Dermis microvascular lymphatic vessel endothelial cell (primary cell): ENCODE measurements around the gene TOLLIP. TPM values are rescaled to one million over a fixed set of nuclear protein-coding genes. Genes with fewer than 3 reads are reported as not detected.
"Not testable (repeated sequence)": the region's sequence is repeated elsewhere in the genome, so short reads cannot be mapped to it uniquely, and the experiment has no call there.

Experiments
- DNase-seq, 2 donors: peaks; one replicate each; pipeline versions ENCODE4 v3.0.0 to v3.0.0-alpha.2; 2010; ENCODE audit warnings: low read depth in 2 of 2
- total RNA-seq: library from RNA; depleted of rRNA; stranded (reverse); fragments of >200 nt; gene quantifications from 2 replicates; pipeline ENCODE4 v1.2.1, GENCODE V29; 2014

TOLLIP gene
- 16.6 and 34.5 TPM in 2 replicates for total RNA-seq

- DNase-seq: peak; percentile 78 to 92
Measured at GRCh38 chr11:1309498-1310317, at the start of gene TOLLIP. TOLLIP (minus strand) TSS chr11:1309632; CDS start chr11:1309498, 134 bp downstream.

GRCh38 chr11:1358931-1359330, 49.5 kb upstream of the TOLLIP start:
- not testable (repeated sequence) for DNase-seq

DNA sequence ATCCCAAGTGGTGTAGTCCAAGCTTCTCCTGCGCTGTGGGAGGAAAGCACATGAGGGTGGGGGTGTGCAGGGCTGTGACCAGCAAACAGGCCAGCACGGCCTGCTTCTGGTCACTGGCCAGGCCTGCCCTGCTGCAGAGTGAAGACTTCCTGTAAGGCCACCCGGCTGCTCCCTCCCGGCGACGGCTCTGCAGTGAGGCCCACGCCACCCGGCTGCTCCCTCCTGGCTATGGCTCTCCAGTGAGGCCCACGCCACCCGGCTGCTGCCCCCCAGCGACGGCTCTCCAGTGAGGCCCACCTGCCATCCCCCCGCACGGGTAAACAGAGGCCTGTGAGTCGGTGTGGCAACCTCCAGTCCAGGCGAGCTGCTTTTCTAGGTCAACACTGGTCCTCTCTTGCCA, 48.9 kb upstream of the TOLLIP start:
- peak in 1 of 2 donors; percentile 38 for DNase-seq

DNA sequence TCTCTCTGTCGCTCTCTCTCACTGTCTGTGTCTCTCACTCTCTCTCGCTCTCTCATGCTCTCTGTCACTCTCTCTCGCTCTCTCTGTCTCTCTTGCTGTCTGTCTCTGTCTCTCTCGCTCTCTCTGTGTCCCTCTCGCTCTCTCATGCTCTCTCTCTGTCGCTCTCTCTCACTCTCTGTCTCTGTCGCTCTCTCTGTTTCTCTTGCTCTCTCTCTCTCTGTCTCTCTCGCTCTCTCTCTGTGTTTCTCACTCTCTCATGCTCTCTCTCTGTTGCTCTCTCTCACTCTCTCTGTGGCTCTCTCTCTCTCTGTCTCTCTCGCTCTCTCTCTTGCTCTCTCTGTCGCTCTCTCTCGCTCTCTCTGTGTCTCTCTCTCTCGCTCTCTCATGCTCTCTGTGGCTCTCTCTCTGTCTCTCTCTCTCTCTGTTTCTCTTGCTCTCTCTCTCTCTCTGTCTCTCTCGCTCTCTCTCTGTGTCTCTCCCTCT, 47.1 kb upstream of the TOLLIP start:
- DNase-seq: no peak

GRCh38 chr11:1356007-1356435, 46.6 kb upstream of the TOLLIP start:
- no peak for DNase-seq

DNA sequence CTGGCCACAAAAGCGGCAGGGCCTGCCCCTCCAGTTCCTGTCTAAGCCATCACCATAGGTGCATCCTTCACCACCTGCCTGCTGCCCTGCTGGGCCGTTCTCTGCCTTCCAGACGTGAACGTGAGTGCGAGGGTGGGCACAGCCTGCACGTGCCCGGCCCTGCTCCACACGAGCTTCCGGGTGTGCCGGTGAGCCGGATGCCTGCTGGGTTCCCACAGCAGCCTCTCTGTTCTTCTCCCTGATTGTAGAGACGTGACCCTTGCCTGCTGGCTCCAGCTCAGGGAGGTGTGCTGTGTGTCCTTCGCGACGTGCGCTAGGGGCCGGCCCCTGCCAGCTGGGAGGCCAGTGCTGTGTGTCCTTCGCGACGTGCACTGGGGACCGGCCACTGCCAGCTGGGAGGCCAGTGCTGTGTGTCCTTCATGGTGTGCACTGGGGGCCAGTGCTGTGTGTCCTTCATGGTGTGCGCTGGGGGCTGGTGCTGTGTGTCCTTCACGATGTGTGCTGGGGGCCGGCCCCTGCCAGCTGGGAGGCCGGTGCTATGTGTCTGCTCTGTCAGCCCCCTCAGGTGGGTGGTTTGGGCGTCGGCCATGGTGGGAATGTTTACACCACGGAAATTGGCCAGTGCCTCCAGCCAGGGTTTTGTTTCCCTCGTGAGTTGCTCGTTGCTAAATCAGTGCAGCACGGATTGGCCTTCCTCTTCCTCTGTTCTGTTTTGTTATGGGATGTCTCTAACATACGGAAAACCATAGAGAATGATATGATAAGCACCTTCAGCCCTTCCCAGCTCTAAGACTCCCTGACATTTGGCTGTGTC, 44.9 kb upstream of the TOLLIP start:
- no peak for DNase-seq

- no peak for DNase-seq
Measured at GRCh38 chr11:1353383-1354124, 44.1 kb upstream of the TOLLIP start.

DNA sequence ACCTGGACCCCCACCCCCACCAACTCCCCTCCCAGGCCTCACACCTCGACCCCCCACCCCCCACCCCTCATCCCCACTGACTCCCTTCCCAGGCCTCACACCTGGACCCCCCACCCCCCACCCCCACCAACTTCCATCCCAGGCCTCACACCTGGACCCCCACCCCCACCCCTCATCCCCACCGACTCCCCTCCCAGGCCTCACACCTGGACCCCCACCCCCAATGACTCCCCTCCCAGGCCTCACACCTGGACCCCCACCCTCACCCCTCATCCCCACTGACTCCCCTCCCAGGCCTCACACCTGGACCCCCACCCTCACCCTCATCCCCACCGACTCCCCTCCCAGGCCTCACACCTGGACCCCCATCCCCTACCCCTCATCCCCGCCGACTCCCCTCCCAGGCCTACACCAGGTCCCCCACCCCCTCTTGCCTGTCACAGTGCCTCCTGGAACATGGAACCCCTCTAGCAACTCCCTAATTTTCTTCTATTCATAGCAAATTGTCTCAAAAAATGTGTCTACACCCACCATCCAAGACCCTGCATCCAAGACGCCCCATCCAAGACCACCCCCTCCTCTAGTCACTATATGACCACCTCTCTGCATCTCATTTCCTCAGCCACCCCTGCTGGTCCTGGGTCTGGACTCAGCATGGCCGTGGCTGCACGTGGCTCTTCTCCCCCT, 43.4 kb upstream of the TOLLIP start:
- no peak for DNase-seq

GRCh38 chr11:1351278-1351937, 42.0 kb upstream of the TOLLIP start:
- DNase-seq: no peak

GRCh38 chr11:1350086-1350725, 40.8 kb upstream of the TOLLIP start:
- no peak for DNase-seq

DNA sequence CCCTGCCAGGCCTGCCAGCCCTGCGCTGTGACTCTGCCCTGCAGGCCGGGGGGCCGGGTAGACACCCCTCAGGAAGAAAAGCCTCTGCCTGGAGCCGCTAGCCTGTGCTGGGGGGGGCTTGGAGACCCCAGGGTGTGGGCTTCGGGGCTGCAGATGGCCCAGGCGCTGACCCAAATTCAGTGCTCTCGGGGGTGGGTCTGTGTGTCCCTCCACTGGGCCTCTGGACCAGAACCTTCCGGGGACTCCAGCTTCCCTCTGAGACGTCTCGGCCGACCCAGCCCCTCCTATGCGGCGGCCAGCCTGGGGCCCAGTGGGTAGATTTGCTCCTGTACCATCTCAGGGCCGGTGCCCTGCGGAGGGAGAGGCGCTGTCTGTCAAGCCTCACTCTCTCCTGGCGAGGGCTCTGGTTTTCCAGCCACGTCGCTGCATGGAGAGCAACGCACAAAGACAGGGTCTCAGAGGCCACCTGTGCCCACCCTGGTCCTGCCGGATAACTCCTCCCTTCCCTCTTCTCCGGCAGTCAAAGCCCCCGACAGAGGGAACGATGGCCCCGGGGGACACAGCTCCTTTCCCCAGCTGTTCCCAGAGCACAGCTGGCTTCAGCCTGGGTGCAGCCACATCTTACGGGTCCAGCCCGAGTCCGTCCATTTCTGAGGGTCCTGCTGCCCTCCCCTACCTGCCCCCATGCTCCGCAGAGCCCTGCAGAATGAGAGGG, 40.1 kb upstream of the TOLLIP start:
- DNase-seq: no peak

GRCh38 chr11:1348796-1349326, 39.4 kb upstream of the TOLLIP start:
- no peak for DNase-seq

DNA sequence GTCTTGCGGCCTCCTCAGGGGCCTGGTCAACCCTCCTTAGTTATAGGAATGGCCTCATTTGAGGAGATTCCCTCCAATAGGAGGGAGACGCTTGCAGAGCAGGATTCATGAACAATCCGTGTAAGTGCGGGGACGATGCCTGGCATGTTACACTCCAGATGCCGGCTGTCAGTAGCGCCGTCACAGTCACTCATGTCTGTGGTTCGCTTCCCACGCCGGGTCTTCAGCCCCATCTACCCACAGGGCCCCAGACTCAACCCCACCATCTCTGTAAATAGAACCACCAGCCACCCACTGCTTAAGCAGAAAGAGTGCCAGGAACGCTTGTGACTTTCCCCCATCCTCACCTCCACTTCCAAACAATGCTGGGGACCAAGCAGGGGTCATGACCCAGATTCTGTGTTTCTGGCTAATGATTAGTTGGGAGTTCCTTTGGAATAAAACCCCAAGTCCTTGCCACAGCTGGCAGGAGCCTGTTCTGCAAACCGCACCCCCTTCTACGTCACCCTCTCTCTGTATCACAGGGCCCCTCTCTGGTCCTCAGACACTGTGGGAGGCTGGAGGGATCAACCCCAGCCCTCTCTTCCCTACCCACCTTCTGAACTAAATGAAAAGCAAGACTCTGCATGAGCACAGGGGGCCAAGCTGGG, 38.8 kb upstream of the TOLLIP start:
- no peak for DNase-seq

GRCh38 chr11:1347411-1347999, 38.1 kb upstream of the TOLLIP start:
- not testable (repeated sequence) for DNase-seq

GRCh38 chr11:1346669-1347390, 37.4 kb upstream of the TOLLIP start:
- no peak for DNase-seq

GRCh38 chr11:1345737-1346513, 36.5 kb upstream of the TOLLIP start:
- DNase-seq: no peak
